ENCODE measurements around the gene KCNAB1.

DNA sequence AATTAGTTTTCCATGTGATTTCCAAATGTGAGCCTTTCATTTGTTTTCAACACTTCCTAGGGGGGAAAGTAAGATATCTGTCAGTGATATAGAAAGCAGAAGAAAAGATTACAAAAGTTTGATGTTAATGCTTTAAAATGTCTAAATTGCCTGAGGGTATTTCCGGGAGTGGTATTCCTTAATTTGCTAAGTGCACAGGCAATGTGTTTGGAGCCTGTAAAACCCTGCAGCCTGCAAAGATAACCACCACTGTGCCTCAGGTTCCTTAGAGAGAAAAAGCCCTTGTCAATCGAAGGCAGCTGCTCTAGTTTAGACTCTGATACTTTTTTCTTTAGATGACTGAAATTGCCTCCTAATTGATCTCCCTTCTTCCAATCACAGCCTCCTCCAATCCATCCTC, 279.7 kb downstream of the KCNAB1 start:
- TF ChIP-seq POU6F1 (CRISPR knock-in tag; IDR thresholded peaks at IDR 0.05; ENCODE audit: borderline replicate concordance, low read depth) (no peak), ZFP30 (CRISPR knock-in tag; IDR thresholded peaks at IDR 0.05) (no peak)
